Measurements from ENCODE around the gene TNFSF8. TPM values are rescaled to one million over a fixed set of nuclear protein-coding genes. Genes with fewer than 3 reads are reported as not detected.

The TNFSF8 gene, protein sequence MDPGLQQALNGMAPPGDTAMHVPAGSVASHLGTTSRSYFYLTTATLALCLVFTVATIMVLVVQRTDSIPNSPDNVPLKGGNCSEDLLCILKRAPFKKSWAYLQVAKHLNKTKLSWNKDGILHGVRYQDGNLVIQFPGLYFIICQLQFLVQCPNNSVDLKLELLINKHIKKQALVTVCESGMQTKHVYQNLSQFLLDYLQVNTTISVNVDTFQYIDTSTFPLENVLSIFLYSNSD
- not detected in 2 replicates for total RNA-seq (2014; rRNA removed; shearing (Covaris generic))

DNA sequence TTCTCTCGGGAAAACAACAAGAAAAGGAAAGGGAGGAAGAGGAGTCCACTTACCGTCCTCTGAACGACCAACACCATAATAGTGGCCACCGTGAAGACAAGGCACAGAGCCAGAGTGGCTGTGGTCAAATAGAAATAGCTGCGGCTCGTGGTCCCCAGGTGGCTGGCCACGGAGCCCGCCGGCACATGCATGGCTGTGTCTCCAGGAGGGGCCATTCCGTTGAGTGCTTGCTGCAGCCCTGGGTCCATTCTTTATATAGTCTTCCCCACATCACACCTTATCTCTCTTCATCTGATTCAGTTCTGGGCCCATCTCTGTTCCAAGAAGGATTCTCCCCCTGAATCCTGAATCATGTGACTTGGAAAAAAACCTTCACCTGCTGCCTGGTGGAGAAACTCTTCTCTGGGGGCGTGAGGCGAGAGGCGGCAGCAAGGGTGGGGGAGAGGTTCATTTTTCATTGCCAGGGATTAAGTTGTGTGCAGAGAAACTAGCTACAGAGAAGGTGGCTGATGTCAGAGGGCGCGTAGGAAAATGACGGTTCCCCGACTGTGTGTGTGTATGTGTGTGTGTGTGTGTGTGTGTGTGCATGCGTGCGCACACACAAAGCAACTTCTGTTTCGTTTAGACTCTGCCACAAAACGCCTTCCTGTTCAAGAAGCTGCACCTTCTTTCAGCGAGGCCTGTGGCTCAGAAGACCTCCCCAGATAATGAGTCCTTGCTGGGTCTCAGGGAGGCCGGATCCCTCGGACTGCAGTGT lies at the start of gene TNFSF8:
Gene TNFSF8, minus strand, starts transcription at position 536 of the 757 bp plus-strand sequence. Its CDS starts 288 bp downstream, at position 248.

Other genes starting within 250 kb of the TNFSF8 start
- not detected in 2 replicates for gene TEX48, start 248.4 kb downstream of the TNFSF8 start, total RNA-seq (2014; rRNA removed; shearing (Covaris generic))
- not detected in 2 replicates for gene TNFSF15, start 124.6 kb downstream of the TNFSF8 start, total RNA-seq (2014; rRNA removed; shearing (Covaris generic))
- gene TNC, start 187.6 kb upstream of the TNFSF8 start, total RNA-seq (2014; rRNA removed; shearing (Covaris generic)), result 372 and 373 TPM in 2 replicates